Raji (cell line): ENCODE data around the gene KMT2C.

ENCODE experiments used
- POLR2A ChIP-seq: IDR thresholded peaks from 2 replicates; pipeline ENCODE4 v1.6.1; 2011; ENCODE audit warnings: low read depth, low read length, control low read depth; ENCODE audit not compliant: insufficient read depth

The KMT2C gene

GRCh38 chr7:152202056-152202455, 233.7 kb downstream of the KMT2C start:
- no peak for TF ChIP-seq POLR2A

GRCh38 chr7:152200395-152200794, 235.4 kb downstream of the KMT2C start:
- TF ChIP-seq POLR2A = no peak

GRCh38 chr7:152196391-152196790, 239.4 kb downstream of the KMT2C start:
- TF ChIP-seq POLR2A = no peak

- no peak for TF ChIP-seq POLR2A
These were observed 241.9 kb downstream of the KMT2C start for GRCh38 chr7:152193880-152194279.

GRCh38 chr7:152189061-152189460, 246.7 kb downstream of the KMT2C start:
- no peak for TF ChIP-seq POLR2A

- TF ChIP-seq POLR2A = no peak
These were observed 250.2 kb downstream of the KMT2C start for GRCh38 chr7:152185558-152185957.

GRCh38 chr7:152180587-152180986, 255.2 kb downstream of the KMT2C start:
- TF ChIP-seq POLR2A = no peak

- no peak for TF ChIP-seq POLR2A
These were observed 255.8 kb downstream of the KMT2C start for GRCh38 chr7:152180048-152180447.

- no peak for TF ChIP-seq POLR2A
These were observed 257.3 kb downstream of the KMT2C start for GRCh38 chr7:152178405-152179058.

- no peak for TF ChIP-seq POLR2A
These were observed 258.0 kb downstream of the KMT2C start for GRCh38 chr7:152177681-152178404.

GRCh38 chr7:152176797-152177196, 259.0 kb downstream of the KMT2C start:
- TF ChIP-seq POLR2A = no peak

- no peak for TF ChIP-seq POLR2A
These were observed 262.3 kb downstream of the KMT2C start for GRCh38 chr7:152173372-152174070.

GRCh38 chr7:152162287-152162686, 273.5 kb downstream of the KMT2C start:
- TF ChIP-seq POLR2A = no peak

- no peak for TF ChIP-seq POLR2A
These were observed 274.6 kb downstream of the KMT2C start for GRCh38 chr7:152161171-152161570.

GRCh38 chr7:152158801-152159587, 276.8 kb downstream of the KMT2C start:
- TF ChIP-seq POLR2A = no peak
